ENCODE measurements around the gene PAK1. TPM values are rescaled to one million over a fixed set of nuclear protein-coding genes. Genes with fewer than 3 reads are reported as not detected.
A peak's percentile ranks its signal among the peaks of the same experiment; 100 is the strongest.

The PAK1 gene
- total RNA-seq, 1 donor from 2014 or later: 127 TPM

GRCh38 chr11:77345621-77346020, 128.3 kb downstream of the PAK1 start:
- H3K4me1 Mint-ChIP-seq (ENCODE audit: low read depth): no peaks in the 10 kb centered on the region
- H3K9me3 Mint-ChIP-seq (ENCODE audit: low read depth): no peaks in the 10 kb centered on the region
- TF ChIP-seq, protein P1, sequence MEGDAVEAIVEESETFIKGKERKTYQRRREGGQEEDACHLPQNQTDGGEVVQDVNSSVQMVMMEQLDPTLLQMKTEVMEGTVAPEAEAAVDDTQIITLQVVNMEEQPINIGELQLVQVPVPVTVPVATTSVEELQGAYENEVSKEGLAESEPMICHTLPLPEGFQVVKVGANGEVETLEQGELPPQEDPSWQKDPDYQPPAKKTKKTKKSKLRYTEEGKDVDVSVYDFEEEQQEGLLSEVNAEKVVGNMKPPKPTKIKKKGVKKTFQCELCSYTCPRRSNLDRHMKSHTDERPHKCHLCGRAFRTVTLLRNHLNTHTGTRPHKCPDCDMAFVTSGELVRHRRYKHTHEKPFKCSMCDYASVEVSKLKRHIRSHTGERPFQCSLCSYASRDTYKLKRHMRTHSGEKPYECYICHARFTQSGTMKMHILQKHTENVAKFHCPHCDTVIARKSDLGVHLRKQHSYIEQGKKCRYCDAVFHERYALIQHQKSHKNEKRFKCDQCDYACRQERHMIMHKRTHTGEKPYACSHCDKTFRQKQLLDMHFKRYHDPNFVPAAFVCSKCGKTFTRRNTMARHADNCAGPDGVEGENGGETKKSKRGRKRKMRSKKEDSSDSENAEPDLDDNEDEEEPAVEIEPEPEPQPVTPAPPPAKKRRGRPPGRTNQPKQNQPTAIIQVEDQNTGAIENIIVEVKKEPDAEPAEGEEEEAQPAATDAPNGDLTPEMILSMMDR (IDR thresholded peaks at IDR 0.05; ENCODE audit: unreplicated experiment): no peak
- H3K36me3 Mint-ChIP-seq (ENCODE audit: insufficient read depth): peaks cover 33% of the 10 kb centered on the region
- H3K4me3 Mint-ChIP-seq (ENCODE audit: low read depth): no peak overlapping the region
- no peaks in the 10 kb centered on the region for H3K27me3 Mint-ChIP-seq
- no peak overlapping the region for H3K27ac Mint-ChIP-seq
- no peak for DNase-seq (ENCODE audit: low spot score, unreplicated experiment)

GRCh38 chr11:77340501-77340900, 133.4 kb downstream of the PAK1 start:
- Mint-ChIP-seq H3K4me1 (ENCODE audit: low read depth) (no peaks in the 10 kb centered on the region), H3K9me3 (ENCODE audit: low read depth) (no peaks in the 10 kb centered on the region), H3K27ac (no peak overlapping the region), H3K27me3 (no peaks in the 10 kb centered on the region), H3K4me3 (ENCODE audit: low read depth) (no peak overlapping the region), H3K36me3 (ENCODE audit: insufficient read depth) (peaks cover 36% of the 10 kb centered on the region)
- TF ChIP-seq, protein P1 (IDR thresholded peaks at IDR 0.05; ENCODE audit: unreplicated experiment): no peak
- DNase-seq (ENCODE audit: low spot score, unreplicated experiment): no peak

DNA sequence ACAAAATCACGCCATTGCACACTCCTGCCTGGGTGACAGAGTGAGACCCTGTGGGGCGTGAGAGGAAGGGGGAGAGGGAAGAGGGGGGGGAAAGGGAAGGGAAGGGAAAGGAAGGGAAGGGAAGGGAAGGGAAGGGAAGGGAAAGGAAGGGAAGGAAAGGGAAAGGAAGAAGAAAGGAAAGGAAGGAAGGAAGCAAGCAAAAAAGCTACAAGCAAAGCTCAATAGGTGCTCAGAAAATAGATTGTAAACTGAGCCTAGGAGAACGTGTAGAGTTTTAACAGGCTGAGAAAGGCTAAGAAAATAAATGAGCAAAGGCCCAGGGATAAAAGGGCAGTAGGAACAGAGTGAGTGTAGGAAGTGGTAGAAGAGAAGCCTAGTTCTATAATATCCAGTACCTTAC, 141.6 kb downstream of the PAK1 start:
- no peak for DNase-seq (ENCODE audit: low spot score, unreplicated experiment)
- Mint-ChIP-seq H3K36me3 (ENCODE audit: insufficient read depth) (peaks cover 33% of the 10 kb centered on the region), H3K9me3 (ENCODE audit: low read depth) (no peaks in the 10 kb centered on the region), H3K4me3 (ENCODE audit: low read depth) (no peak overlapping the region), H3K27me3 (no peaks in the 10 kb centered on the region), H3K4me1 (ENCODE audit: low read depth) (no peaks in the 10 kb centered on the region), H3K27ac (peak overlapping the region; percentile 38)
- TF ChIP-seq, protein P1 (IDR thresholded peaks at IDR 0.05; ENCODE audit: unreplicated experiment): no peak

DNA sequence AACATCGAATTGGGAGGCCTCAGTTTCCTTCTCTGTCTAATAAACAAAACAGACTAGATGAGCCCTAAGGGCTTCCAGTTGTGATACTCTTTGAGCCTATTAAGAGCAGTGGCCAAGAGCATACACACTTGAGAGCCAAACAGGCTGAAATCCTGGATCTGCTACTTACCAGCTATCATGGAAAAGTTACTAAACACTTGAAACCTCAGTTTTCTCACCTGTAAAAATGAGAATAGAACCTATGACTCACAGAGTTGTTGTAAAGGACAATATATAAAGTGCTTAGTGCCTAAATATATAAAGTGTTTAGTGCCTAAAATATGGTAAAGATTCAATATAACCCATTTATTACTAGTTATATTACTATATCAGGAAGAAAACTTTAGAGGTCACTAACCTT, 148.7 kb downstream of the PAK1 start:
- no peak overlapping the region for H3K27ac Mint-ChIP-seq
- no peaks in the 10 kb centered on the region for H3K4me1 Mint-ChIP-seq (ENCODE audit: low read depth)
- no peaks in the 10 kb centered on the region for H3K27me3 Mint-ChIP-seq
- H3K36me3 Mint-ChIP-seq (ENCODE audit: insufficient read depth): peaks cover 24% of the 10 kb centered on the region
- no peak overlapping the region for H3K4me3 Mint-ChIP-seq (ENCODE audit: low read depth)
- DNase-seq (ENCODE audit: low spot score, unreplicated experiment): no peak
- H3K9me3 Mint-ChIP-seq (ENCODE audit: low read depth): no peaks in the 10 kb centered on the region
- TF ChIP-seq, protein P1 (IDR thresholded peaks at IDR 0.05; ENCODE audit: unreplicated experiment): no peak

GRCh38 chr11:77324508-77324907, 149.4 kb downstream of the PAK1 start:
- H3K9me3 Mint-ChIP-seq (ENCODE audit: low read depth): no peaks in the 10 kb centered on the region
- H3K36me3 Mint-ChIP-seq (ENCODE audit: insufficient read depth): peaks cover 24% of the 10 kb centered on the region
- DNase-seq (ENCODE audit: low spot score, unreplicated experiment): no peak
- H3K4me1 Mint-ChIP-seq (ENCODE audit: low read depth): no peaks in the 10 kb centered on the region
- TF ChIP-seq, protein P1 (IDR thresholded peaks at IDR 0.05; ENCODE audit: unreplicated experiment): no peak
- H3K27me3 Mint-ChIP-seq: no peaks in the 10 kb centered on the region
- H3K27ac Mint-ChIP-seq: no peak overlapping the region
- H3K4me3 Mint-ChIP-seq (ENCODE audit: low read depth): no peak overlapping the region
